ENCODE results near the gene SORL1-AS1.

SORL1-AS1 gene

DNA sequence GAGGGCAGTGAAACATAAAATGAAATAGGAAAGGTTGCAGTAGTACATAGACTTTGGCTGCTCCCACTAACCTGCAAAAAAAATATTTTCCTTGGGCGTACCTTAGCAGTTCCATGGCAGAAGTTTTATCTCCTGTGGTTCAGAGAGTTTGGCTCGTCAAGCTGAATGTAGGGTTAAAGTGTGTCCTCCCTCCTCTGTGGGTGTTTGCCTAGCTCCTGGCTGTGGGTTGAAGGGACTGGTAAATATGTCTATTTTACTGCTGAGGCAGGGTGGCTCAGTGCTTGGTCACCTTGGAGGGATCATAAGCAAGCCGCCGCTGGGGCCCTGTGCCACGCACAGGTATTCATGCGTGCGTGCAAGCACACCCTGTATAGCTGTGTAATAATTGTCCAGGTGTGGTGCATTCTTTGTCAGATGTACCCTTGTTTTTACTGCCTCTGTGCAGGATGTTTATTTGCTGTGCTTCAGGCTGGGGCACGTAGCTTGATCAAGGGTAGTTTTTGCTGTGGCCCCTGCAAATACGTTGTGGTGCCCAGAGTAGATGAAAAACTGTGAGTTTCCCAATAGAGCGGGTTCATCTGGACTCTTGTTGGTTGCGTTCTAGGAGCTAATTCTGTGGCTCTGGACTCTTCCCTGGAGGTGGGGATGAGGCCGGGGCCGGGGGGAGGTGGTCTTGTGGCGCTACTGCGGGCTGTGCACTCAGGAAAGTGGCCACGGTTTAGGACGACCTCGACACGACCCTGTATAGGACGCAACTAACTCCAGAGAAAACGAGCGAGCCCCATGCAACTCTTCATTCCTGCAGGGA lies 1.4 kb downstream of the SORL1-AS1 start:
- no peak for DNase-seq
- Mint-ChIP-seq H3K4me1 (ENCODE audit: low read depth) (peaks cover 87% of the 10 kb centered on the region), H3K9me3 (no peaks in the 10 kb centered on the region), H3K36me3 (ENCODE audit: insufficient read depth) (peaks cover 12% of the 10 kb centered on the region), H3K27me3 (ENCODE audit: low read depth) (no peaks in the 10 kb centered on the region), H3K4me3 (peak overlapping the region; percentile 83)
- peak; percentile 6 to 8 for ATAC-seq

DNA sequence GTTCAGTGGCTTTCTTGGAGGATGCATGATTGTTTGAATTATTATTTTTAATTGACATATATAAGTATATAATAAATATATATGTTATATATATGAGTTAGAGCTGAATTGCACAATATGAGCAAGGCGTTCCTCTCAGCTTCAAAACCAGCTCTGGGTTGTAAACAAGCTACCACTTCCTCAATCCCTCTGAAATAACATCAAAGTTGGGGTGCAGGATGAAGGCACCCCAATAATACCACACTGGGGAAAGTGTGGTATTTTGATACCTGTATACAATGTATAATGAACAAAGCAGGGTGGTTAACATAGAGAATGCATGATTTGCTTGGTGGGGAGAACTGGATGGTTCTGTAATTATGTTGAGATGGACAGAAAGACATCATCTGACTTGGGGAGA lies 2.4 kb downstream of the SORL1-AS1 start:
- peak overlapping the region; percentile 83 for H3K4me3 Mint-ChIP-seq

DNA sequence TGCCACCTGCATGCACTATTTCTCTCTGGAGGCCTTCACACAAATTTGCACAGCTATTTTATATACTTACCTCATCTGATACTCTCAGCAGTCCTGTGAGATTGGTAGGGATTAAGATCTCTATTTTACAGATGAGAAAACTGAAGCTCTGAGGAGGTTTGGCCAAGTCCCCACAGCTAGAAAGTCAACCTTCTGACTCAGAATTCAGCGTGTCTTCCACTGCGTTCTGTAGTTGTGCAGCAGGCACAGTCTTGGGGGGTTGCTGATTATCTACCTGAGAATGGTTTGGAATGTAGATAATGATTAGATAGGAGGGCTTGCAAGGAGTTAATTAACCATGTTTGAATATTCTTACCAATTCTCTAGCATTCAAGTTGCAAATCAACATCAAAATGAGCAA lies 3.1 kb downstream of the SORL1-AS1 start:
- Mint-ChIP-seq H3K27me3 (ENCODE audit: low read depth) (no peaks in the 10 kb centered on the region), H3K9me3 (no peaks in the 10 kb centered on the region), H3K4me1 (ENCODE audit: low read depth) (peaks cover 87% of the 10 kb centered on the region), H3K36me3 (ENCODE audit: insufficient read depth) (peaks cover 9% of the 10 kb centered on the region), H3K4me3 (peak overlapping the region; percentile 42)
- ATAC-seq (no peak), DNase-seq (no peak)

More for the DNA sequence above, 2.4 kb downstream of the SORL1-AS1 start:
- ATAC-seq (no peak), DNase-seq (no peak)
- Mint-ChIP-seq H3K9me3 (no peaks in the 10 kb centered on the region), H3K36me3 (ENCODE audit: insufficient read depth) (peaks cover 13% of the 10 kb centered on the region), H3K4me1 (ENCODE audit: low read depth) (peaks cover 87% of the 10 kb centered on the region), H3K27me3 (ENCODE audit: low read depth) (no peaks in the 10 kb centered on the region)

DNA sequence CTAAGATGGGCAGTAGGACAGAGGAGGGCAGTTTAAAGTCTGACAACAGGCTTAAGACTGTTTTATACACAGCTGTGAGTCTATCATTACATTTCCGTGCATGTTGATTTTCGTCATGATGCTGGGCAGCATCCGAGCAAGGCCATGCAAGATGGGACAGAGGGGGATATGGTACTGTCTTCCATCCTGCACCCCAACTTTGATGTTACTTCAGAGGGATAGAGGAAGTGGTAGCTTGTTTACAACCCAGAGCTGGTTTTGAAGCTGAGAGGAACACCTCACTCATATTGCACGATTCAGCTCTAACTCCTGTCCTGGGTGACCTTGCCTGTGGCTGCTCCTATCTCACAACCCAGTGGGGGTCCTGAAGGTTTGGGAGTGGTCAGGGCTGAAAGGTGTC lies 3.6 kb downstream of the SORL1-AS1 start:
- Mint-ChIP-seq H3K9me3 (no peaks in the 10 kb centered on the region), H3K4me1 (ENCODE audit: low read depth) (peaks cover 87% of the 10 kb centered on the region), H3K4me3 (peak overlapping the region; percentile 19), H3K36me3 (ENCODE audit: insufficient read depth) (peaks cover 9% of the 10 kb centered on the region), H3K27me3 (ENCODE audit: low read depth) (no peaks in the 10 kb centered on the region)
- DNase-seq (no peak), ATAC-seq (no peak)

DNA sequence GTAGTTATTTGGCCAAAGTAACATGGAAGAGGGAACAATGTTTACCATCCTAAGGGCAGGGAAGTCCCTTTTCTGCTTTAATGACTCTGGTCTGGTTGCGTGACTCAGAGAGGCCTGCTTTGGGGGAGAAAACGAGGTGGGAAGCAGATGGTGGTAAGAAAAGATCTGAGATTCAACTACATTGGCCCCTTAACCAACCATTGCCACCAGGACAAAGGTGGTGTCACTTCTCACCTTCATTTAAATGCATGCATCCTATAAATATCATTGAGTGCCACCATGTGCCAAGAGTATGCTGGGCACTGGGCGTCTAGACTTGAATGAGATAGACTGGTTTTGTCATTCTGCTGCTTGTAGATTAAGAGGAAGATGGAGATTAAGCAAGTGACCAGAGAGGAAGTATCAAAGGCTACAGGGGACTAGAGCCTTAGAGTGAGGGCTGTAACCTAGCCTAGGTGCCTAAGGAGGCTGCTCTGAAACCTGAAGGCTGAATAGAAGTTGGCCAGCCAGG lies 4.3 kb downstream of the SORL1-AS1 start:
- ATAC-seq: no peak
- Mint-ChIP-seq H3K9me3 (no peaks in the 10 kb centered on the region), H3K36me3 (ENCODE audit: insufficient read depth) (peaks cover 12% of the 10 kb centered on the region), H3K4me3 (peak overlapping the region; percentile 1), H3K27me3 (ENCODE audit: low read depth) (no peaks in the 10 kb centered on the region), H3K4me1 (ENCODE audit: low read depth) (peaks cover 86% of the 10 kb centered on the region)
- no peak for DNase-seq

DNA sequence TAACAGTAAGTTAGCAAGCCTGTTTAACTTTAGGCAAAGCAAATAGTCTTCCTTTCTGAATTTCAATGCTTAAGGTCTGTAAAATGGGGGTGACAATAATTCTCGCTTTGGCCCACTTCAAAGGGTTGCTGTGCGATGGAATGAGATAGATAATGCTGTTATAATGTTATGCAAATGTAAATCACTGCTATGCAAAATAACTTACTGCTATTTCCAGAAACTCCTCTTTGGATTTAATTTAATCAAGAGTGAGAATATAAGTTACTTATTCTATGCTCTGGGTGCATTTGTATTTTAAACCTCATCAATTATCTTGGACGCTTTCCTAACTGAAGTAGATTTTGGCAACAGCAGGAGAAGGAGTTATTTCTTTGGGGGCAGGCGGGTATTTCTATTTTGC lies 4.8 kb downstream of the SORL1-AS1 start:
- ATAC-seq (no peak), DNase-seq (no peak)
- peaks cover 81% of the 10 kb centered on the region for H3K4me1 Mint-ChIP-seq (ENCODE audit: low read depth)
- no peaks in the 10 kb centered on the region for H3K9me3 Mint-ChIP-seq
- H3K4me3 Mint-ChIP-seq: no peak overlapping the region
- no peaks in the 10 kb centered on the region for H3K27me3 Mint-ChIP-seq (ENCODE audit: low read depth)
- H3K36me3 Mint-ChIP-seq (ENCODE audit: insufficient read depth): peaks cover 12% of the 10 kb centered on the region

DNA sequence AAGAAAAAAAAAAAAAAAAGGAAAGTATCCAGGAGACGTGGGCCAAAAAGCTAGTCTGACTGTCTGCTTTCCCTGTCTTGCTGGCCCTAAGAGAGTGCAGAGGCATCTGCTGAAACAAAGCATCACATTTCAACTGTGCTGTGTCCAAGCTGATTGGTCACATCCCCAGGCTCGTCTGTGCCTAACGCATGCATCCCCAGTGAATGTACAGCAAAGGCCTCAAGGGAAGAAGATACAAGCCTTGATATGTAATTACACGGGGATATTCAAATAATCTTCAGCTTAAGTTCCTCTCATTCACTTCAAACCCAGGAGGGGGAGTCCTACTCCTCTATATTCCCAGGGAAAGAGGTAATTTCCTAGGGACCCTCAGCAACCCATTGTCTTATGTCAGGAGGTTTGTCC lies 6.0 kb downstream of the SORL1-AS1 start:
- Mint-ChIP-seq H3K27me3 (ENCODE audit: low read depth) (no peaks in the 10 kb centered on the region), H3K4me3 (no peak overlapping the region), H3K36me3 (ENCODE audit: insufficient read depth) (peaks cover 17% of the 10 kb centered on the region), H3K9me3 (no peaks in the 10 kb centered on the region), H3K4me1 (ENCODE audit: low read depth) (peaks cover 77% of the 10 kb centered on the region)
- ATAC-seq (no peak), DNase-seq (no peak)

DNA sequence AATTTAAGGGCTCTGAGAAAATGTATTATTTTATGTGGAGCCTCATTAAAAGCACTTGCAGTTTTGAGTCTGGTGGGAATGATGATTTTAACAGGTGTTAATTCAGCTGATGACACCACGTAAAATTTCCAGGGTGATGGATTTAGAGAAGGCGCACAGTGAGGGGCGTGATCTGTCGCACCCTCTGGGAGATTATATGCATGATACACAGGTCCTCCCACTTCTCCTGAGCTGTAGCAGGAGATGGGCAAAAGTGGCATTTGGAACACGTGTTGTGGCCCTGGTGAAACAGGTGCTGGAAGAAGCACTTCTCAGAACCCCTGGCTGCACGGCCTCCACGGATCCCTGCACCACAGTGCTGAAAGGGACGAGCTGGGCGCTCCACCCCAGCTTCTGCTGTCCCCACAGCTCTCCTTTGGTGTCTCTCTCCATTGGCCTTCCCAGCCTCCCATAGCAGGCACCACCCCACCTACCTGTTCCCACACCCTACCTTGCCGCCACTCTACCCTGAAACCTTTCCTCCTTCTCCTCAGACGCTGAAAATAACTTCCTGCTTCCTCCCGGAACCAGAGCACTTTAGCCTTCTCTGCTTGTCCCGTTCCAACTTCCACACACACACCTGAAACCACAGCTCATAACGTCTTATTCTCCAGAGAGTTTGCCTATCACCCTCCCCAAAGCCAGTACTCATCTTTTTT lies 7.5 kb downstream of the SORL1-AS1 start:
- Mint-ChIP-seq H3K4me3 (peak overlapping the region; percentile 11), H3K36me3 (ENCODE audit: insufficient read depth) (peaks cover 20% of the 10 kb centered on the region), H3K9me3 (no peaks in the 10 kb centered on the region), H3K4me1 (ENCODE audit: low read depth) (peaks cover 64% of the 10 kb centered on the region), H3K27me3 (ENCODE audit: low read depth) (no peaks in the 10 kb centered on the region)
- ATAC-seq: no peak
- DNase-seq: no peak

DNA sequence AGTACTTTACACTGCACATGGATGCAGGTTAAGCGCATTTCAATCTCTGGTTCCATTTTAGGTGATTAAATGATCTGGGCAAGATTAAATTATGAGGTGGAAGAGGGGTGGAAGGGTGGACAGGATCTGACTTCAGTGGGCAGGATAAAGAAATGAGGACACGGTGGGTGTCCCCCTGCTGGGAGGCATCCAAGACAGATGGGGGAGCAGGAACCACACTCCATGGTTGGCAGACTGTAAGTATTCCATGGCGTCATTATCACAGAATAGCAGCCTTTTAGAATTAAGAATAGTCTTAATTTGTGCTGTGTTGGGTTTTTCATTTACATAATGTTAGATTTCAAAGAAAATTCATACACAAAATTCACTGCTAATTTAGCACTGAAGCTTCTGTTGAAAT lies 8.2 kb downstream of the SORL1-AS1 start:
- no peak for ATAC-seq

DNA sequence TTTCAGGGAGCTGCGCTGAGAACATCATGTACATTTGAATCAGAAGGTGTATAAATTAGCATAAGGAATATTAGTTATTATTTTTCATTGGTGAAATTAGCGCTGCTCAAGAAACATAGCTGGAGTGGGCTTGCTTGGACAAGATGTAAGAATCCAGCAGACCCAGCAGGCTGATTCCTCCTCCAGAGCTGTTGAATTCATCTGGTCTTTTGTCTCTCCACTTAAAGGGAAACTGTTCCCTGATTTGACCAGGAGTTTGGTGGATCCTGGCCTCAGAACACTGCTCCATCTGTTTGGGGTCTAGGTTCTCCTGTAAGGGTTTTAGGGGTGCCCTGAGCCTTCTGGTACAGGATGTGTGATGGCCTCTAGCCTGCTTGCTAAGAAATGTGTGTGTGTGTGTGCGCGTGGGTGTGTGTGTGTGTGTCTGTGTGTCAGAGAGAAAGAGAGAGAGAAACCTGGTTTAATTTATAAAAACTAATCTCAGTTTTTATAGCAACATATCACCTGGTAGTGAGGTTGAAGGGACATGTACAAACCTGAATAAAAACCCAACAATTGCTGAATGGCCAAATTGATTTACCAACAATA lies 9.0 kb downstream of the SORL1-AS1 start:
- DNase-seq (no peak), ATAC-seq (peak in 1 of 2 donors; percentile 25)
- Mint-ChIP-seq H3K4me1 (ENCODE audit: low read depth) (peaks cover 50% of the 10 kb centered on the region), H3K9me3 (no peaks in the 10 kb centered on the region), H3K4me3 (no peak overlapping the region), H3K27me3 (ENCODE audit: low read depth) (no peaks in the 10 kb centered on the region), H3K36me3 (ENCODE audit: insufficient read depth) (peaks cover 22% of the 10 kb centered on the region)

More for the DNA sequence above, 8.2 kb downstream of the SORL1-AS1 start:
- Mint-ChIP-seq H3K36me3 (ENCODE audit: insufficient read depth) (peaks cover 20% of the 10 kb centered on the region), H3K4me3 (no peak overlapping the region), H3K9me3 (no peaks in the 10 kb centered on the region), H3K4me1 (ENCODE audit: low read depth) (peaks cover 57% of the 10 kb centered on the region), H3K27me3 (ENCODE audit: low read depth) (no peaks in the 10 kb centered on the region)
- DNase-seq: no peak

DNA sequence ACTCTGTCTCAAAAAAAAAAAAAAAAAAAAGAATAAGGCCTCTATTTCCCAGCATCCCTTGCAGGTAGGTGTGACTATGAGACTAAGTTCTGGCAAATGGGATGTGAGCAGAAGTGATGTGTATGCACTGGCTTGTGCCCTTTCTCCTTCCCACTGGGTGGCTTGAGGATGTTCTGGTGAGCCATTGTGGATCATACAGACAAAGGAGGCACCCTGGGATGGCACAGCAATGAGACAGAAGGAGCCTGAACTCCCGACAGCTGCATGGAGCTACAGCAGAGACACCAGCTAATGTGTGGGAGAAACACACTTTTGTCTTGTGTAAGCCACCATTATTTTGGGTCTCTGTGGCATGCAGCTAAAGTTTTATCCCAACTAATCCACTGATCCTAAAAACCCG lies 11.2 kb downstream of the SORL1-AS1 start:
- Mint-ChIP-seq H3K27me3 (ENCODE audit: low read depth) (no peaks in the 10 kb centered on the region), H3K4me1 (ENCODE audit: low read depth) (peaks cover 44% of the 10 kb centered on the region), H3K36me3 (ENCODE audit: insufficient read depth) (peaks cover 19% of the 10 kb centered on the region), H3K4me3 (no peak overlapping the region), H3K9me3 (no peaks in the 10 kb centered on the region)
- DNase-seq (no peak), ATAC-seq (no peak)

DNA sequence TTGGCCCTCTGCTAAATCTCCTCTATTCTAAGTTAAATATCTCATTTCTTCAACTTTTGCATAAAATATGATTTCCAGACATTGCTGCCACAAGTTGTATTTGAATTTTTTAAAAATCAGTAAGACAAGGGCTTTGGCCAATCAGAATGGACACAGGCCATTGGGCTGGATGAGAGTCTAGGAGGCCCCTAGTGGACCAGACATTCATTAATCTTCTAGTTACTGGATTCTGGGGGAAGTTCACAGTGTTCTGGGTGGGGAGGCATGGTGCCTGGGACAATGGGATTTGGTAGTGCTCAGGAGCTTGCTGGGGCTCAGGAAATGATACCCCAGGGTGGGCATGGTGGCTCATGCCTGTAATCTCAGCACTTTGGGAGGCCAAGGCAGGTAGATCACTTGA lies 13.0 kb downstream of the SORL1-AS1 start:
- H3K36me3 Mint-ChIP-seq (ENCODE audit: insufficient read depth): peaks cover 16% of the 10 kb centered on the region
- peaks cover 43% of the 10 kb centered on the region for H3K4me1 Mint-ChIP-seq (ENCODE audit: low read depth)
- H3K9me3 Mint-ChIP-seq: no peaks in the 10 kb centered on the region
- H3K27me3 Mint-ChIP-seq (ENCODE audit: low read depth): no peaks in the 10 kb centered on the region
- DNase-seq (no peak), ATAC-seq (no peak)
- H3K4me3 Mint-ChIP-seq: no peak overlapping the region

DNA sequence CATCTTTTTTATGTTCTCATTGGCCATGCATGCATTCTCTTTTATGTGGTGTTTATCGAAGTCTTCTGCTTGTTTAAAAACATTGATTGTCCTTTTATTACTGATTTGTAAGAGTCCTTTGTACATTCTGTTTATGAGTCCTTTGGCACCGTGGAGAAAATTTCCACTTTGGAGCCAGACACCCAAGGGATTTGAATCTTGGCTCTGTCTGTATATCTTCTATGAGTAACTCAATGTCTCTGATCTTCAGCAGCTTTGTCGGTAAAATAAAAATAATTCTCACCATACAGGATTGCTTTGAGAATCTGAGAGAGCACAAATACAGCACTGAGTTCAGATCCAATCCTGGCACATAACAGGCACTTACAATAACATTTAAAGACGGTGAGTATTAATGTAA lies 13.4 kb downstream of the SORL1-AS1 start:
- Mint-ChIP-seq H3K4me1 (ENCODE audit: low read depth) (peaks cover 42% of the 10 kb centered on the region), H3K9me3 (no peaks in the 10 kb centered on the region), H3K27me3 (ENCODE audit: low read depth) (no peaks in the 10 kb centered on the region), H3K36me3 (ENCODE audit: insufficient read depth) (peaks cover 16% of the 10 kb centered on the region), H3K4me3 (no peak overlapping the region)
- ATAC-seq (no peak), DNase-seq (no peak)

DNA sequence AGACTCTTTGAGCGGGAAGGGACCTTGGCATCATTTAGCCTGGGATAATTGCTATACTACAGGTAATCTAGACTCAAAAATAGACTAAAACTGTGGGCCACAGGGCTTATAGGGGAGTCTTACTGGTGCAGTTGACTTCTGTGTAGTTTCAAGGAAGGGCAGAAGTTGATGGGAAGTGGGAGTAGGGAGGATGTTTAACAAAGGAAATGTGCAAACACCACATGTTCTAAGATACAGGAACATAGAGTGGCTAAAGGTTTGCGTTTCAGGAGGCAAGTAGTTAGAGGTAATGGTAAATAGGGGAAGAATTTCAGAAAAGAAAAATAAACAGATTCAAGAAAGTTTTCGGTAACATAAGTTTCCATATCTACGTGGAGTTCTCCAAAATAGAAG lies 15.1 kb downstream of the SORL1-AS1 start:
- no peak for DNase-seq
- Mint-ChIP-seq H3K4me3 (no peak overlapping the region), H3K9me3 (no peaks in the 10 kb centered on the region), H3K36me3 (ENCODE audit: insufficient read depth) (peaks cover 11% of the 10 kb centered on the region), H3K27me3 (ENCODE audit: low read depth) (no peaks in the 10 kb centered on the region), H3K4me1 (ENCODE audit: low read depth) (peaks cover 36% of the 10 kb centered on the region)
- ATAC-seq: peak in 1 of 2 donors; percentile 9
